Kidney epithelial cell (primary cell): ENCODE measurements around the gene RAD51B. TPM values are rescaled to one million over a fixed set of nuclear protein-coding genes. Genes with fewer than 3 reads are reported as not detected.

Experiments
- DNase-seq: peaks from one replicate; pipeline ENCODE4 v3.0.0-alpha.2; 2010; ENCODE audit warnings: low read depth
- H3K27me3 ChIP-seq: 2 replicates; pipeline ENCODE4 v1.6.0; 2011; ENCODE audit warnings: low read length; ENCODE audit not compliant: control insufficient read depth, insufficient read depth
- H3K36me3 ChIP-seq: 2 replicates; pipeline ENCODE4 v1.5.1; 2011; ENCODE audit warnings: low read length; ENCODE audit not compliant: control insufficient read depth, insufficient read depth
- H3K4me3 ChIP-seq: 2 replicates; pipeline ENCODE4 v1.5.1; 2011; ENCODE audit warnings: low read depth, mild to moderate bottlenecking, control low read depth, low read length
- total RNA-seq: library from RNA; depleted of rRNA; stranded (reverse); fragments of >200 nt; gene quantifications from 2 replicates; pipeline ENCODE4 v1.2.3, GENCODE V29; 2015
- TF ChIP-seq, protein P1 (sequence below): IDR thresholded peaks from 2 replicates; pipeline ENCODE4 v1.5.1; 2011; ENCODE audit warnings: mild to moderate bottlenecking, moderate library complexity, low read length, control low read depth, inconsistent platforms; ENCODE audit not compliant: insufficient read depth, poor library complexity, severe bottlenecking

The RAD51B gene
- total RNA-seq, 1 donor from 2014 or later: 9.5 TPM

GRCh38 chr14:68159701-68160633, 340.4 kb downstream of the RAD51B start:
- Histone ChIP-seq H3K4me3 (no peak overlapping the region), H3K36me3 (no peaks in the 10 kb centered on the region), H3K27me3 (no peaks in the 10 kb centered on the region)
- DNase-seq: no peak
- TF ChIP-seq, protein P1, sequence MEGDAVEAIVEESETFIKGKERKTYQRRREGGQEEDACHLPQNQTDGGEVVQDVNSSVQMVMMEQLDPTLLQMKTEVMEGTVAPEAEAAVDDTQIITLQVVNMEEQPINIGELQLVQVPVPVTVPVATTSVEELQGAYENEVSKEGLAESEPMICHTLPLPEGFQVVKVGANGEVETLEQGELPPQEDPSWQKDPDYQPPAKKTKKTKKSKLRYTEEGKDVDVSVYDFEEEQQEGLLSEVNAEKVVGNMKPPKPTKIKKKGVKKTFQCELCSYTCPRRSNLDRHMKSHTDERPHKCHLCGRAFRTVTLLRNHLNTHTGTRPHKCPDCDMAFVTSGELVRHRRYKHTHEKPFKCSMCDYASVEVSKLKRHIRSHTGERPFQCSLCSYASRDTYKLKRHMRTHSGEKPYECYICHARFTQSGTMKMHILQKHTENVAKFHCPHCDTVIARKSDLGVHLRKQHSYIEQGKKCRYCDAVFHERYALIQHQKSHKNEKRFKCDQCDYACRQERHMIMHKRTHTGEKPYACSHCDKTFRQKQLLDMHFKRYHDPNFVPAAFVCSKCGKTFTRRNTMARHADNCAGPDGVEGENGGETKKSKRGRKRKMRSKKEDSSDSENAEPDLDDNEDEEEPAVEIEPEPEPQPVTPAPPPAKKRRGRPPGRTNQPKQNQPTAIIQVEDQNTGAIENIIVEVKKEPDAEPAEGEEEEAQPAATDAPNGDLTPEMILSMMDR: no peak

DNA sequence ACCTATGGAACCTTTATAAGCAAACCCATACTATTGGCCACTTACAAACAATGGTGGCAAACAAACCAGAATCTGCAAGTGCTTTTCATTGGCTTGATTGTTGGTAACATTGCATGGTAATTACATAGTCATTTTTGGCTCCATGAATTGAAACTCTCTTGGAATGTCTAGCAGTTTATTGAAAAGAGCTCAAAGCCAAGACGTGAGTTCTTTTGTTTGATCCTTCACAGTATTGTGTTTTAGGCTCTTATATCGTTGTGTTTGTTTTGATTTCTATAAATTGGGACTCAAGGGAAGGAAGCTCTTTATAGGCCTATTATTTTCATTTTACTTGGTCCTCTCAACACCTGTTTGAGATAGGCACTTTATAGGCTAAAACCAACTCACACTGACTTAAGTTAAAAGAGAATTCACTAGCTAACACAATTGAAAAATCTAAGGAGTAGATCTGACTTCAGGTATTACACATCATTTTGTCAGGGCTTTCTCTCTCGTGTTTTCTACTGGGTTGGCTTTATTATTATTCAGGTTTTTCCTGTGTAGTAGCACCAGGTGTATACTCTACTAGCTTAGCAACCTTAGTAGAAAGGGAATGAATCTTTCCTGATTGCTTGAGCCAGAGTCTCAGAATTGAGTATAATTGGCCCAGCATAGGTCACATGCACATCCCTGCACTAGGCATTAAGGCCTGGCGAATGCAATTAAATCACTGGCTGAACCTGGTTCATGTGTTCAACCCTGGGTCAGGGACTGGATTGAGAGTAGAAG, 341.4 kb downstream of the RAD51B start:
- Histone ChIP-seq H3K36me3 (no peaks in the 10 kb centered on the region), H3K4me3 (no peak overlapping the region), H3K27me3 (no peaks in the 10 kb centered on the region)
- DNase-seq: no peak
- TF ChIP-seq, protein P1: no peak

DNA sequence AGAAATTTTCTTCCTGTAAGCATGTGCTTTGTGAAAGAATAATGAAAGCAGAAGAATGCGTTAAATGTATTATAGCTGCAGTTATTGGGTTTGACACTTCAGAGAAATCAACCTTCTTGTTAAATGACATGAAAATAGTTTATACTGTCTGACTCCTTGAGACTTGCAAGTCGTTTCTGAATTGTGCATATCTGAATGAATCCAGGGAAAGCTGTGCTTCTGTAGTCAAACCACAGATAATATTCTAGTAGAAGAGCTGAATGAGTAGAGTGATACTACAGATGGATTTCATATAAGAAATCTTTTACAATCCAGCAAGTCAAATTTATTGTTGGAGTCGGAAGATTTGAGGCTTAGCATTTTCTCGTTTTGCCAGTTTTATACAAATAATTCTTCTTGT, 343.3 kb downstream of the RAD51B start:
- H3K36me3 ChIP-seq: no peaks in the 10 kb centered on the region
- no peak for DNase-seq
- no peaks in the 10 kb centered on the region for H3K27me3 ChIP-seq
- TF ChIP-seq, protein P1: no peak
- no peak overlapping the region for H3K4me3 ChIP-seq

GRCh38 chr14:68164711-68165113, 345.1 kb downstream of the RAD51B start:
- H3K36me3 ChIP-seq: no peaks in the 10 kb centered on the region
- TF ChIP-seq, protein P1: no peak
- H3K27me3 ChIP-seq: no peaks in the 10 kb centered on the region
- DNase-seq: no peak
- no peak overlapping the region for H3K4me3 ChIP-seq

DNA sequence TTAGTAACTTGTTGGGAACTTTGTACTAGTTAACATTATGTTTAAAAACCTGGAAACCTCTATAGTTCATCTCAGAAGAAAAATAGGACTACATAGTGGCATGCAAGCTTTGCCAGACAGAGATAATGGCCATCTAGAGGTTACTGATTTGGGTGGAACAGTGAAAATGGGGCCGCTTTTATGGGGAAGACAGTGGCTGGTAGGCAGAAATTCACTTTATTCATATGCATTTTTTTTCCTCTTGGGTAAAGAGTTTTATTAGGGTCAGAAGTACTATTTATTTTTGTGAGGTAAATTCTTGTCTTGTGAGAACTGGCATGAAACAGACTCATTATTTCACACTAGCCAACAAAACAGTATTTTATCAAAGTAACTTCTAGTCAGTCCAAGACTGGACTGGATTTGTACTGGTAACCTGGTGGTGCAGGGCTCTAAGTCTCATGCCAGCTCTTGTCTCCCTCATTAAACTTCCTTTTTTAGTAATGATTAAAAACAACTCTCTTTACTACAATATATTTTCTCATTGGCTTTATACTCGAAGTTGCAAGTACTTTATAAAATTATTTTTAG, 345.8 kb downstream of the RAD51B start:
- TF ChIP-seq, protein P1: no peak
- no peak for DNase-seq
- H3K36me3 ChIP-seq: no peaks in the 10 kb centered on the region
- H3K4me3 ChIP-seq: no peak overlapping the region
- H3K27me3 ChIP-seq: no peaks in the 10 kb centered on the region
